NCI-H2171 treated with DMSO at 0.1 percent for 48 hours (cell line): Measurements from ENCODE around the gene PFN1.

Experiments used
- DNase-seq: peaks from one replicate; lab custom pipeline; 2025; lab: John Stamatoyannopoulos, UW

The PFN1 gene

DNA sequence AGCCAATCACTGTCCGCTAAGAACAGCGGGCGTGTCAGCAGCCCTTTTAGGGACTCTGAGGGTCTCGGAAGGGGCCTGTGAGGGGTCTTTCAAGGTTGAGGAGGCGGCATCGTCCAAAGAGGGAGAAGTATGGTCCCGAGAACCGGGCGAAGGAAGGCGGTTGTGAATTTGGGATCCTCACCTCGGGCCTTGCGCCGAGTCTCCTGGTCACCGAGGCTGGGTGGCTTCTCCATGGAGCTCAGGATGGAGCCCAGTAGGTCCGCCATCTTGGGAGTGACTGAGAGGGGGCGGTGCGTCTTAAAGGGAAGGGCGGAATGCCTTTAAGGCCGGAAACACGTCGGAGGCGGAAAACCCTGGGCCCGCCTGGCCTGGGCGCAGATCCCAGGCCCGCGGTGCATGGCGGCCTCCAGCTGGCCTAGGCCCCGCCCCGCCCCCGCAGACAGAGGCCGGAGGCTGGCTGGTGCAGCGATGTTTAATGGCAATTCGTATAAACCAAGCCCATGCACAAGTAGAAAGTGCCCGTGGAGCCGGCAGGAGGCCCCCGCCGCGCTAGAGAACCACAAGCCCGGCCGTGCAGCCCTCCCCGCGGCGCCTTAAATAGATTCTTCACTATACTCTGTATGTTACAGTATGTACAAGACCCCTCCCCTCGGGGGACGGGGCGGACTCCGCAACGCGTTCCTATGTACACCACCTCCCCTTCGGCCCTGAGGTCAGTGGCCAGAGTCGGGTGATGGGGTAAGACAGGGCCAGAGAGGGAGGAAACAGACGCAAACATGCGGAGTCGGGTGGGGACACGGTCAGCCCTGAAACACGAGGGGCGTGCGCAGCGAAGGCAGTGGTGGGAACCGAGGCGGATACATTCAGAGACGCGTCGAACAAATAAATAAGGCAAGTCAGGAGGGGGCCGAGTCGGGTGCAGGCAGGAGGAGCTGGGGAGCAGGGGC lies 19.5 kb upstream of the PFN1 start, which contains the start of gene SPAG7:
TSS of gene SPAG7 (minus strand) at position 279 of the 947 bp plus-strand sequence. CDS start at position 266, 13 bp downstream.
- peak; percentile 97 for DNase-seq

DNA sequence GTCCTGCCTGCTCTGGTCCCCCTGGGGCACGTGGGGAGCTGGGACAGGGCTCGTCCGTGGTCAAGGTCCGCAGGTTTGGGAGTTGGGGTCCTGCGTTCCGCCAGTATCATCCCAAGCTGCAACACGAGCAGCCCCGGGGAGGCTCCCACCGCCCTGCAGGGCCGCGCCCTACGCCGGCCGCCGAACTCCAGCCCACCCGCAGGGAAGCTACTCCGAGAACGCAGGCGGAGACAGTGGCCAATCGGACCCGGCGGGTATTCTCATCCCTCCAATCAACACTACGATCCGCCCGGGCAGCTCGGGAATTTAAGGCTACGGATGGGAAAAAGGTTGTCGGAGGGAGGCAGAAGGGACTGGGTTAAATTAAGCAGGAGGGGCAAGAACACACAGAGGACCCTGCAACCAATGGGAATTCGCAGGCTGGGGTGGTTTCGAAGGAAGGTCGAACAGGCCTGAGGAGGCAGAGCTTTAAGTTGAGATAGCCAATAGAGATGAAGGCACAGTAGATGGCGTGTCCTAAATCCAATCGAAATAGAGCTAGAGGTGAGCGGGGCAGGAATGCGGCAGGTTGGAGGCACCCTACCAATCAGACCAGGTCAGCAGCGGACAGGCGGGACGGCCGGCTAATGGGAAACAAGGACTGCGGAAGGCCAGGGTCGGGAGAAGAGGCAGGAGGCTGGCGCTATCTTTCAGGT lies 18.7 kb upstream of the PFN1 start:
- DNase-seq, result peak; percentile 100

DNA sequence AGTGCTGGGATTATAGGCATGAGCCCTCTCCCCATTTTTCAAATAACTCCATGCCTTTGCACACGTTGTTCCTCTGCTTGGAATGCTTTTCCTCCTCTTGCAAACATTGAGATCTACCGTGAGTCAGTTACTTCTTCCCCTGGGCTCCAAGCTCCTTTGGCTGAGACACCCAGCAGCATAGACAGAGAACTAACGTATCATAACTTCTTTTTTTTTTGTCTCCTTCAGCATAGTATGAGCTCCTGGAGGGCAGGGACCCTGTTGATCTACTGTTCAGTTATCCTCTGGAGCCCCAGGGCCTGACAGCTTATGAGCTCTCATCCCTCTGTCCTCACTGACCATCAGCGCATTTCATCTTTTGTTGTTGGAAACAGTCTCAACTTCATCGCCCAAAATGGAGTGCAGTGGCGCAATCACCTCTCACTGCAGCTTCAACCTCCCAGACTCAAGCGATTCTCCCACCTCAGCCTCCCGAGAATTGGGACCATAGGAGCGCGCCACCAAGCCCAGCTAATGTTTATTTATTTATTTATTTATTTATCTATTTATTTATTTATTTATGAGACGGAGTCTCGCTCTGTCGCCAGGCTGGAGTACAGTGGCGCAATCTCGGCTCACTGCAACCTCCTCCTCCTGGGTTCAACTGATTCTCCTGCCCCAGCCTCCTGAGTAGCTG lies 17.1 kb upstream of the PFN1 start:
- no peak for DNase-seq

DNA sequence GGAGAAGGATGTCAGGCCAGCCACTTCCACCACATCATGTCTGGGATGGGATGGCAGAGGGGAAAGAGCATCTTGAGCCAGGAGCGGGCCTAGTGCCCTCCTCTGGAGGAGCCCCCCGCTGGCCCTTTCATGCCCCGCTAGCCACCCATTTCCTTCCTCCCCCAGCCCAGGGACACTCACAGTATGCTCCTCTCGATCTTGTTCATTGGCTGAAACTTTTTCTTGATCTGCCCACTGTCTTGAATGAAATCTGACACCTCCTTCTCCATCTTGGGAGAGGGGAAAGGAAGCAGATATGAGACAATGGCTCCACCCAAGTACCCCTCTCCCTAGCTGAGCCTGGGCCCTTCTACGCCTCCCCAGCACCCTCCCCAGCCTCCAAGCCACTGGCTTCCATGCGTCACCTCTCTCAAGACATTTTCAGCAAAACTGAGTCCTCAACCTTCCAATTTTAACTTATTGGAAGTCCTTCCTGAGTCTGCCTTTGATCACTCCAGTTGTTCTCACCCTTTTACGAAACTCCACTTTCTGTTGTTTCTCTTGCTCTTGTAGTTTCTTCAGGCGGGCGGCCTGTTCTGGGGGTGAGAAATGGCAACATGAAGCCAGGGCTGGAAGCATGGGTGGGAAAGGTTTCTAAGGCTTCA lies 12.1 kb upstream of the PFN1 start:
- no peak for DNase-seq

DNA sequence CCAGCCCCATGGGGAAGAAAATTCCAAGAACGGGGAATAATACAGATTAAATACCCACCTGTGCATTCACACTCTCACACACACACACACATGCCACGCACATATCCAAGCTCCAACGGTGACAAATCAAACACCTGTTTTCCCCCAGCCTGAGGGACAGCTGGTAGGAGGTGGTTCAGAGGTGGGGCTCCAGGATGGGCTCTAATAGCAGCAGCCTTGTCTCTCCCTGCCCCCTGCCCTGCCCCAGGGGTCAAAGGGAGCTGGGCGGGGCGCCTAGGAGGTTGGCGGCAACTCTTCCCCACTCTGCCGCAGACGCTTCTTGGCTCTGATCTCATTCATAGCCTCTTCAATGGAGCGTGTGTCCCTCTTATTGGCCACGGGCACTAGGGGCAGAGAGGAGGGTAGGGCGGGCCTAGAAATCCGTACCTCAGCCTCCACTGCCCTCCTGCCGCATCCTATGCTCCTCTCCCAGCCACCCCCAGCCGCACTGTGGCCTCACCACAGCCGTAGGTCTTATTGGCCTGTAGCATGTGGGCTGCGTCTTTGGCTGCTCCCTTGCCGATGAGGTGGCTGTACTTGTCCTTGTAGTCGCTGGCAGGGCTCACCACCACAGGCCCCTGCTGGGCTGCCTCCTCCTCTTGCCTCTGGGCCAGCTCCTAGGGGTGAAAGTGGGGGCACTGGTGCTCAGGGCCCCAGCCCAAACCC lies 11.1 kb upstream of the PFN1 start:
- DNase-seq, result peak; percentile 23

DNA sequence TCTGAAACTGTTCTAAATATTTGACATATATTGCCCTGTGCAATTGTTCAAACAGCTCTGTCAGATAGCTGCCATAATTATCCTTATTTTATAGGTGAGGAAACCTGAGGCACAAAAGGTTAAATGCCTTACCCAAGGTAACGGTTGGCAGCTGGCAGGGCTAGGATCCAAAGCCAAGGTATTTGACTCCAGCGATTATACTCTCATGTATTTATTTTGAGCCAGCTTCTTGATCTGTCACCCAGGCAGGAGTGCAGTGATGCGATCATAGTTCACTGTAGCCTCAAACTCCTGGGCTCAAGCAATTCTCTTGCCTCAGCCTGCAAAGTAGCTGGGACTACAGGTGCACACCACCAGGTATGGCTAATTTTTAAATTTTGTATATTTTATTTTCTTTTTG lies 9.8 kb upstream of the PFN1 start:
- DNase-seq, result peak; percentile 28

DNA sequence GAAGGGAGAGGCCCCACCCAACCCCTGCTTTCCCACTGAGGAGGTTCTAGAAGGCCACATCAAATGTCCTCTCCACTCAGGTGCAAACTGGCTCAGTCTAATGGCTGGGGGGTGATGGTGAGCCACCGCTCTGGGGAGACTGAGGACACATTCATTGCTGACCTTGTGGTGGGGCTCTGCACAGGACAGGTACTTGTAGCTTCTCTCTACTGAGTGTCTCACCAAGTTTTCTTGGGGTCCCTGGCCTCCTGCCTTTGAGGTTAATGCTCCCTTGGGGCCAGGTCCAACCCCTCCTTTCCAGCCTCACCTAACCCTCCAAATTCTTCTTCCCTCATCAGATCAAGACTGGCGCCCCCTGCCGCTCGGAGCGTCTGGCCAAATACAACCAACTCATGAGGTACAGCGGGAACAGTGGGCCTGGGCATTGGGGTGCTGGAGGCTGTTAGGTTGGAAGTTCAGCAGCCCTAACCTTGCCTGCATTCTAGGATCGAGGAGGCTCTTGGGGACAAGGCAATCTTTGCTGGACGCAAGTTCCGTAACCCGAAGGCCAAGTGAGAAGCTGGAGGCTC lies 8.2 kb upstream of the PFN1 start:
- DNase-seq, result no peak

DNA sequence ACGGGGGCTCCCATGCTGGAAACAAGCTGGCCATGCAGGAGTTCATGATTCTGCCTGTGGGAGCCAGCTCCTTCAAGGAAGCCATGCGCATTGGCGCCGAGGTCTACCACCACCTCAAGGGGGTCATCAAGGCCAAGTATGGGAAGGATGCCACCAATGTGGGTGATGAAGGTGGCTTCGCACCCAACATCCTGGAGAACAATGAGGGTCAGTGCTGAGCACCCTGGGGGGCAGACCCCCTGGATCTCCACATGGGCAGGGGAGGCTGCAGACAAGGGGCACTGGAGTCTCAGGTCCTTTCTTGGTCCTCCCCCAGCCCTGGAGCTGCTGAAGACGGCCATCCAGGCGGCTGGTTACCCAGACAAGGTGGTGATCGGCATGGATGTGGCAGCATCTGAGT lies 6.8 kb upstream of the PFN1 start:
- DNase-seq, result no peak

DNA sequence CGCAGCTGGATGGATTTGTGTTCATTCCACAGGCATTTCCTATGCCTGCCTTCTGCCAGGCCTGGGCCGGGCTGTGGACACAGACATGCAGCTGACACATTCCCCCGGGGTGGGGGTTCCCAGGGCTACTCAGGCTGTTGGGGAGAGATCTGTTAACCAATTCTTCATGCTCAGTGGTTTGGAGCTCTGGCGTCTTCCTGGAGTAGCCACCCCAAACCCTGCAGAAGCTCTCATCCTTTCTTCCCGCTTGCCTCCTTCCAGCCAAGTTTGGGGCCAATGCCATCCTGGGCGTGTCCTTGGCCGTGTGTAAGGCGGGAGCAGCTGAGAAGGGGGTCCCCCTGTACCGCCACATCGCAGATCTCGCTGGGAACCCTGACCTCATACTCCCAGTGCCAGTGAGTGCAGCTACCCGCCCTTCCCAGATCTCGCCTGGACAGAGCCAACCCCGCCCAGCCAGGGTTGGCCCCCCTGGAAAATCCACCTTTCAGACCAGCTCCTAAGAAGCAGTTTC lies 5.2 kb upstream of the PFN1 start:
- DNase-seq, result no peak

DNA sequence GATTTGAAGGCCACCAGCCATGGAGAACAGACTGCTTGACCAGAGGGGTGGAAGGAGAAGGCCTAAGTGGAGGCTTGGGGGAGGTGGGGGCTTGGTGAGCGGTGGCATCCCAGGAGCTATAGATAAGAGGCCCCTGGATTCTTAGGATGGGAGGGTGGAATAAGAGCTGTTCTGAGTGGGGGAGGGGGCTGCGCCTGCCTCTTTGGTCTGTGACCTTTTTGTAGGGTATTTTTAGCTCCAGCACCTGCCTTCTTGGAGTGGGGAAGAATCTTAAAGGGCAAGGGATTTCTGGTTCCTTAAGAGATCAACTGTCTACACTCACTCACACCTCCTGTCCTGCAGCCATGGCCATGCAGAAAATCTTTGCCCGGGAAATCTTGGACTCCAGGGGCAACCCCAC lies 3.2 kb upstream of the PFN1 start:
- no peak for DNase-seq

DNA sequence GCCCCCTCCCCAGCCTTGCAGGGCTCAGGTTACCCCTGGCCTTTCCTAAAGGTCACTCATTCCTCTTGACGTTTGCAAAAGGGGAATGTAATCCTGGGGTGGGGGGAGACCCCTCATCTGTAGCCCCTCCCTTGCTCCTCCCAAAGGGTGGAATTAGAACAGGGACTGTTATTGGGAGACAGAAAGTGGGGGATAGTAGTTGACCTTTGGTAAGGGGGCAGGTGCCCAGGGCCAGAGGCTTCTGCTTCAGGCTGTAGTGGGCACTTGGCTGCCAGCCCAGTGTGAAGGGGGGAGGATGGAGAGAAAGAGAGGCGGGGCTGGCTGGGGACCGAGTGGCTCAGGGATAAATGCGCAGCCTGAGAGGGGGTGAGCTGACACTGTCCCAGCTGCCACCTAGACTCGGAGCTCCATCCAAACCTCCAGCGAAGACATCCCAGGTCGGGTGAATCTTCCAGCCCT lies 2.4 kb upstream of the PFN1 start, which contains the start of gene ENO3:
TSS of gene ENO3 (plus strand) at position 374 of the 459 bp plus-strand sequence. CDS start 711 bp downstream, outside the sequence.
- DNase-seq, result peak; percentile 27

DNA sequence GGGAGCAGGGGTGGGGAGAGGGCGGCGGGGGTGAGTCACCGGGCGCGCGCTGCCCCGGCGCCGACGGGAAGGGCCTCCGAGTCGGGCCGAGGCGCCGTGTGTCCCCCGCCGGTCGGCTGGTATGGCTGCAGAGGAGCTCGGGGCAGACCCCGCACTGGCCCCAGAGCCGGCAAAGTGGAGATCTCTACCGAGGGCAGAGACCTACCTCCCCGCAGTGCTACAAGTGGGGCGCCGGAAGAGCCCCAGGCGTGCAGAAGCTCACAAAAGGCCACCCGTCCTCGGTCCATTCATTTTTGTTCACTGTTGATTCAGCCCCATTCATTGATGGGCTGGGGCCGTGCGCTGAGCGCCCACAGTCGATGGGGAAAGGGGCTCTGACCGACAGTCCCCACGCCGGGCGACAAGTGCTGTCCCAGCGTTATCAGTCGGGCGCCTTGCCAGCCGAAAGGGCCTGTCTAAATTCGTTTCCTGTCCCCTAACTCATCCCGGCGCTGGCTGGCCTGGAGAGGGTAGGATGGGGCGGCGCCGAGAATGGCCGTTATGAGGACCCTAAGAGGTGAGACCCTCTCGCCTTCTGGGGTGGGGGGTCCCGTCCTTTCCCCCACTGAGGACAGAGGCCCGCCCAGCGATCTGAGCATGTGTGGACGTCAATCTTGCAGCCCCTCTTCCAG lies 1.9 kb upstream of the PFN1 start:
- peak; percentile 30 for DNase-seq

DNA sequence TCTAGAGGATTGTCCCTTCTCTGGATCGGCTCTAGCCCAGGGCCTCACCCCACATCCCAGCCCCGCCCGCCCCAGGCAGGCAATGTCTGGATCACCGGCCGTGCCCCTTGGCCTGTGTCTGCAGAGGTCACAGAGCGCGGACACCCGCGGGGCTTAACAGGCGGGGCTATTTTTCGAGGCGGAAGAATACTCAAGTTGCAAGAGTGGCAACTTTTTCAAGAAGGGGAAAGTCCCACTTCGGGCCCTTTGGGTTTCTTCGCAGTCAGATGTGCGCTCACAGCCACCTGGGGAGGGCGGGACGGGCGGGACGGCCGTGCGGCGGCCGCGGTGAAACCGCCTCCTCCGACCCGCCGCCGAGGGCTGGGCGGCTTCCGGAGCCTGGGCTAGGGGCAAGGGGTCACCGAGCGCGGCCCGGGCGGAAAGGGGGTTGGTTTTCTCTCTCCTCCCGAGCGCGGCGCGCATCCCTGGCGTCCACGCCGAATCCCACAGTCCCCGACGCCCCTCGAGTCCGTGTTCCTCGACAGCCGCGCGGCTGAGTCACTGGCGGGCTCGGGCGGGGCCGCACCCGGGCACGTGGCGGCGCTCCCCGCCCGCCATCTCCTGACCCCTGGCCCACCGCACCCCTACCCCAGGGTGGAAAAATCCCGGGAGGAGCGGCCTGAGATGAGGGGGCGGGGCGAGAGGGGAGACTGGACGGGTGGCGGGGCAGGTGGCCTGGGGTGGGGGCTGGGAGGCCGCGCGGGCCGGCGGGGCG lies 1.2 kb upstream of the PFN1 start:
- DNase-seq, result peak; percentile 66

DNA sequence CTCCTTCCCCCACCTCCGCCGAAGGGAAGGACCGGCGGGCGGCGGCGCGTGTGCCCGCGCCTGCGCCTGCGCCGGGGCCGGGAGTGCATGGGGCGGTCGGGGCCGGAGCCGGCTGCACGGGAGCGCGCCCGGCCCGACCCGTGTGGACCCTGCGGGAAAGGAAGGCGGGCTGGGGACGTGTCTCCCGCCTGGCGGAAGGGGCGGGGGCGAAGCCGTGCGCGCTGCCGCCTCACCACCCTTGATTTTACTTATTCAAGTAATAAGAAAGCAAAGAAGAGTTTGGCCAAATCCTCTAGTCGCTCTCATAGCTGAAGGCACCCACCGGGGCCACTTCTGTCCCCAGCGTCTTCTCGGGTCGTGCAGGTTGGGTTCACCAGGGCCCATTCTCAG lies 596 bp upstream of the PFN1 start:
- DNase-seq, result peak; percentile 87

DNA sequence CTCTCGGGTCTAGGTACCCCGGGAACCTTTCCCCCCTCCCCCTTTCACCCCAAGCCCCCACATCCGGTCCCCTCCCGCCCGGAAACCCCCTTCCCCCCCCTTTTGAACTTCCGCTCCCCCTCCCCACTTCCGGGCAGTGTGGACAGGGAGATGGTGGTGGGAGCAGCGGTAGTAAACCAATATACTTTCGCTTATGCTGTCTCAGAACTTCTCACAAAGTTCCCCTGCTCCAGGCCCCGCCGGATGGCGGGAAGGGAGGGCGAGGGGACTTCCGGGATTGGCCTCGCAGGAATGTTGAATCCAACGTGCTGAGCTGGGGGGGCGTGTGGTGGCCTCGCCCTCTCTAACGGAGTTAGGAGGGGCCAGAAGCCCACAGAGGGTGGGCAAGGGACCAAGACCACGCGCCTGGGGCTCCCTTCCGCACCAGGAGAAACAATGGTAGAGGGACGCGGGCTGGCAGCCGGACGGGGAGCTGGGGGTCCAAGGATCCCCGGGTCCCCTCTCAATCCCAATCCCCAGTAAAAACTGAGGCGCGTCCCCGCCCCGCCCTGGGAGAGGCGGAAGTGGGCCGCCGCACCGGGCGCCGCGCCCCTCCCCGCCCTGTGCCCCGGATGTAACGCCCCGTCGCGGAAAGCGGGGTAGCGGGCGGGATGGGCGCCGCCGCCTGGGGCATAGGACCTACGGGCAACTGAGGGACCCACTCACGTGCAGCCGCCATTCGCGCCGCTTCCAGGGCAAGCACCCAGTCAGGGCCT lies 742 bp downstream of the PFN1 start:
- peak; percentile 41 for DNase-seq

DNA sequence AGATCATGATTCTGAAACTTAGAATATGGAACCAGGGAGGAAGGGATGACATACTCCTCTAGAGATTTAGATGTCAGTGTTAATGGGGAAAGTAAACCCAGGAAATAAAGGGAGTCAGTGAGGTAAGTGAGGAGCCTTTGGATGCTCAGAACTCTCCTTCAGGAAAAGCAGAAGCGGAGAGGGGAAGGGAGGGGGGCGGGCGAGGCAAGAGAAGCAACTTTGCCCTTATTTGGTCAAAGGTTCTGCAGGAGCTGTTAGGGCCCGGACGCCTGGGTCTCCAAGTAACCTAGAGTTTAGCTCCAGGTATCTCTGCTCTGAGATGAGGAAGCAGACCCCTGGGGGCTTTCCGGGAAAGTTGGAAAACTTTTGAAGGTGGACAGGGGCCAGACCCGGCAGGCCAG lies 1.3 kb downstream of the PFN1 start:
- no peak for DNase-seq

DNA sequence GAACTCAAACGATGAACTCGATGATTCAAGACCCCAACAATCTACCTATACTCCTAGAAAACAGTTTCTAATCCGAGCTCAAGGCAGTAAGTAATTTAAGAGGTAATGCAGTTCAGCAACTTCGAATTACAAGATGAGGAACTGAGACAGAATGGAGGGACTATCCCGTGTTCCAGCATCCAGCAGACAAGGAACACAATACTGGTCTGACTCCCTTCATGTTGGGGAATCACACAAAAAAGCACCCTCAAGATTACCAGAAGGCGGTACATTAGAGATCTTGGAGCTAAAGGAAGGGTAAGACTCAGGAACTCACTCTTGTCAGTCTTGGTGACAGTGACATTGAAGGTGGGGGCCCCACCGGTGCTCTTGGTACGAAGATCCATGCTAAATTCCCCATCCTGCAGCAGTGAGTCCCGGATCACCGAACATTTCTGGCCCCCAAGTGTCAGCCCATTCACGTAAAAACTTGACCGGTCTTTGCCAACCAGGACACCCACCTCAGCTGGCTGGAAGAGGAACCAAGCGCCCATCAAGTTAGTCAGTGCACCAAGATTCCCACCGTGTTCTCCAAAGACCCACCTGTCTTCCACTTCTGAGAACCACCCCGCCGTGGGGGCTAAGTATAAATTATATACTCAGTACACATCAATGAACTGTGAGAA lies 1.9 kb downstream of the PFN1 start:
- DNase-seq, result no peak

DNA sequence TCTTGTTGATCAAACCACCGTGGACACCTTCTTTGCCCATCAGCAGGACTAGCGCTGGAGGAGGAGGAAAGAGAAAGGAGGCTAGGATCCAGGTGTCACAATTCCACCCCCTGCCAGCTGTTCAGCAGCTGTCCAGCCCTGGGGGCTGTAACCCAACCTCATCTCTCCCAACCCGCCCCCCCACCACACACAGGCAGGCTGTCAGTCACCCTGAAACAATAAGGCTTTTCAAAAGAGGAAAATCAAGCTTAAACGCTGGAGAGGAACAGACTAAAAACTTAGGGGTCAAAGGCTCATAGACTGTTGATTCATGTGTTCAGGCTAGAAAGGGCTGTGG lies 2.4 kb downstream of the PFN1 start:
- no peak for DNase-seq
